CD4-positive, alpha-beta T cell treated with Interleukin-12 subunit alpha and Interleukin-12 subunit beta, for 1 hour (primary cell): Measurements from ENCODE around the gene PROSER1.
A peak's percentile ranks its signal among the peaks of the same experiment; 100 is the strongest.
"Not testable (repeated sequence)": the region's sequence is repeated elsewhere in the genome, so short reads cannot be mapped to it uniquely, and the experiment has no call there.

Source experiments
- DNase-seq: peaks from one replicate; pipeline ENCODE4 v3.0.0-alpha.2; 2020

Gene PROSER1

DNA sequence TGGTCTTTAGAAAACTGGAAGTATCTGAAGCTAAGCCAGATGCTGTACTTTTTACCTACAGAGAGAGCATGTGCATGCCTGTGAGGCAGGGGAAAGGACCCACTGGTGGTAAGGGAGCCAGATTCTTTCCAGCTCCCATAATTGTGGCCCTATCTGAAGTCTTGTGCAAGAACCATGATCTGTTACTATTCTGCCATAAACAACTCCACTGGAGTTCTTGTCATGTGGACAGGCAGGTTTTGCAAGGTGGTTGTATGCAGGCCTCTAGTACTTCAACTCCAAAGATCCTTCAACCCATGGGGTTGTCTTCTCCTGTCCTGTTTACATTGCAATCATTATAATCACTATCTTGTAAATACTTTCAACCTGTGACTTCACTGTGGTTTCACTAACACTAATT is 14.1 kb downstream of the PROSER1 start:
- DNase-seq, result no peak

DNA sequence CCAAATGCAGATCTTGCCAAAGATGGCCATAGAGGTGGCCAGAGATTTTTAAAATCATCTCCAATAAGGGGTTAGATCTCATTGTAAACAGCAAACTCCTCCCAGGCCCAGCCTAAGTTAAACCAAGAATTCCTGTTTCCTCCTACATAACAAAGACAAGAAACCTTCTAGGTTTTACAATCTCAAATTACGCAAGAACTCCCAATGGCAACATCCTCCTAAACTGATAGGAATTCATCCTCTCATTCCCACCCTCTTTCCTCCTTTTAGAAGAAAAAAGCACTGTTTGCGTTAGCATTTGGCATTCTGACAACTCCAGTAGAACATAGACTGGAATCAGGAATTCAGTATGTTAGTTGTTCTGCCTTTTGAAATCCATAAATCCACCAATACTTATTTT is 14.6 kb downstream of the PROSER1 start:
- DNase-seq, result no peak

DNA sequence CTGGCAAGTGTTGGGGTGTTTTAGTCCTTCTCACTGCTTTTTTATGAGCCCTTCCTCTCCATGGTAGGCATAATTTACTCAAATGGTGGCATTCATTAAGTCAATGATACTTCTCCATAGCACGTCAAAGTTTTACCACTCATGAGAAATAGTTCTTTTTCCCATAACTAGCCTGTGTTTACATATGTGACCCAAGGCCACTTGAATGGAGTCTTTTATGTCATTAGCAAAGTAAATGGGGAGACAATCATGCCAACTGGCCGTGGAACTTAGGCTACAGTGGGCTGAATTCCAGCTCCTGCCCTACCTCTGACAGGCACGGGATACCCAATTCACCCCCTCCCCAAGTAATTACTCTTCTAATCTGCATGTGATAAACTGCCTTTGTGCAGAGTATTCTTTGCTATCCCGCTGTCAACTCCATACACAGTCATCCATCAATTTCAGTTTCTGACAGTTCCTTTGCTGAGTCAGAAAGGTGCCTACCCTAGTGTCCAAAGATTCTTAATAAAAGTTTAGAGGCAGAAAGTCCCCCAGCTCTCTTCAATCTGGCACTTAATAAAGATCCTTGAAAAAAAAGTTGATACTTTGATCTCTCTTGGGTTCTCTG is 16.9 kb downstream of the PROSER1 start:
- DNase-seq, result no peak

DNA sequence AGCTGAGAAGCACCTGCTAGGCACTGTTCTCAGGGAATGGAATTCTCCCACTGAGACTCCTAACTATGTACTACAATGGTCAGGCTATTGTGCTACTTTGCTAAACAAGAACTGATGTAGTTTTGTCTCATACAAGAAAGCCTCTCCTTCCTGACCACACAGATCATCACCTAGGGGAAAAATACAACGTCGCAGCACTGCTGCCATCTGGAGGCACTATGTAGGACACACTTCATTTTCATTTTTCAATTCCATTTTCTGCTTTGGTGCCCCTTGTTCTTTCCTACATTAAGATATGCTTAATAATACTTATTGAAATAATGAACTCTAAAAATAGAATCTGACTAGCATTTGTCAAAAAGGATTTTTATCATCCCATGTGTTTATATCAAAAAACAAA is 21.1 kb downstream of the PROSER1 start:
- DNase-seq, result peak; percentile 24

DNA sequence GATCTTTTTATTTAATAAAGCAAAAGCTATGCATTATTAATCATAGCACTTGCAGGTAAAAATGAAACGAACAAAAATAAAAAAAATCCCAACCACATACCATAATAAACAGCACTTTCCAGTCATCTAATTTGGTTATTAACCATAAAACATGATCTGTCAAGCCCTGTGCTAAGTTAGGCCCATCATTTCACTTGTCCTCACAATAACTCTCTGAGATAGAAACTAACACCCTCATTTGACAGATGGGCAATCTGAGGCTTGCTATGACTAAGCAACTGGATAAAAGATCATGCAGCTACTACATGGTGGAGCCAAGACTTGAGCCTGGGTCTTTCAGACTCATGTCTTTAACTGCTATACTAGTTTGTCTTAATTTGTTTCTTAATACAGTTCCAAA is 21.8 kb downstream of the PROSER1 start:
- no peak for DNase-seq

DNA sequence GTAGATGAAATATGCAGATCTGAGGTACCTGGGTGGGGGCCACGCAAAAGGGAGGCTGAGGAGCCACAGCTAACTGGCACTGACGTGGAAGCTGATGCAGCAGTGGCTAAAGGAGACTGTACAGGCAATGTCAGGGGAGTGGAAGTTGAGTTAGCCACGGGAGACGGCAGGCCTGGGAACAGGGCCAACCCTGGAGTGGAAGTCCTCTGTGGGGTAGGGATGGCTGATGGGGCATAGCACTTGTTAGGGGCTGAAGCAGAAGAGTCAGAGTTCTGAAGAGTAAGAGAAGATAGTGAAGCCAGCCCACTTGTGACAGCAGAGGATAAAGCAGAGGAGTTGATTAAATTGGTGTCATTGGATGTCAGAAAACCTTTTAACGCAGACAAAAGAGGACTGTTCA is 24.4 kb downstream of the PROSER1 start:
- no peak for DNase-seq

DNA sequence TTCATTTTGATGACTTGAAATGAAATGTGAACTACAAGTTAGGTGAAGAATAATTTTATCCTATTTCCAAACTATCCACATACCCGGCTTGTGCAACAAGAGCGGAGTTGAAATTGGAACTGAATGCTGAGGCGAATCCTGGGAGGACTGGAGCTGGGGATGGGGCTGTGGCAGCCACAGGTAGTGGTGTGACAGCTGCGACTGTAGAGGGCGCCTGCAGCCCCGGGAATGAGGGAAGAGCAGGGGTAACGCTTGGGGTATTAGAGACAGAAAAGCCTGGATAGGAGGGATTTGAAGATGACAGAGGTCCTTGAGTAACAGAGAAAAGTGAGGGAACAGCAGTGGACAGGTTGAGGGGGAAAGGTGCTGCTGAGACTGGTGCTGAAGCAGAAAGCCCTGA is 25.3 kb downstream of the PROSER1 start:
- DNase-seq, result no peak

DNA sequence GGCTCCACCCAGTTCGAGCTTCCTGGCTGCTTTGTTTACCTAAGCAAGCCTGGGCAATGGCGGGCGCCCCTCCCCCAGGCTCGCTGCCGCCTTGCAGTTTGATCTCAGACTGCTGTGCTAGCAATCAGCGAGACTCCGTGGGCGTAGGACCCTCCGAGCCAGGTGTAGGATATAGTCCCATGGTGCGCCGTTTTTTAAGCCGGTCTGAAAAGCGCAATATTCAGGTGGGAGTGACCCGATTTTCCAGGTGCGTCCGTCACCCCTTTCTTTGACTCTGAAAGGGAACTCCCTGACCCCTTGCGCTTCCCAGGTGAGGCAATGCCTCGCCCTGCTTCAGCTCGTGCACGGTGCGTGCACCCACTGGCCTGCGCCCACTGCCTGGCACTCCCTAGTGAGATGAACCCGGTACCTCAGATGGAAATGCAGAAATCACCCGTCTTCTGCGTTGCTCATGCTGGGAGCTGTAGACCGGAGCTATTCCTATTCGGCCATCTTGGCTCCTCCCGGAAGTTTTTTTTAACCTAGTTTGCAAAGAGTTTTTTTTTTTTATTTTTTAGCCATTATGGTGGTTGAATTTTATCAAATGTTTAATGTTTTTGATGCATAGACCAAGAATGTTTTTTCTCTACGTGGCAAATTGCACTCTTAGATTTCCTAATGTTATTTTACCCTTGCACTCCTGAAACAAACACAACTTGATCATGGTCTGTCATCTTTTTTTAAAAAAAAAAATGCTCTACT is 31.3 kb downstream of the PROSER1 start:
- DNase-seq, result not testable (repeated sequence)

DNA sequence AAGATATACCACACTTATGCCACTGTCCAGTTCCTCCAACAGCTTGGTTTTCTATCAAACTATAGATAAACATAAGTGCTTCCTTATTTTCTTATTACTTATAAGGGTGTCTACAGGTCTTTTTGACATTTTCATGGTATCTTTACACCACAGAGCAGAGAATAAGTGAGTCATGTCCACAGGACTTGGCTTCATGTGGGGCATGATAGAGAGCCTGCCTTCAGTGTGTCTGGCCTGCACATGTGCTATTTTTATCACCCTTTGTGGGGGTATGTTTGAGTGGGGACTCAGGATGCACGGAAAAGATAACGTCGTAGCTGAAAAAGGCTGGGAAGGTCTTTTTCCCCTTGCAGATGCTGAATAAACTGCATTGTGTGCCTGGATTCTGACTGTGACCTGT is 39.1 kb downstream of the PROSER1 start:
- no peak for DNase-seq

DNA sequence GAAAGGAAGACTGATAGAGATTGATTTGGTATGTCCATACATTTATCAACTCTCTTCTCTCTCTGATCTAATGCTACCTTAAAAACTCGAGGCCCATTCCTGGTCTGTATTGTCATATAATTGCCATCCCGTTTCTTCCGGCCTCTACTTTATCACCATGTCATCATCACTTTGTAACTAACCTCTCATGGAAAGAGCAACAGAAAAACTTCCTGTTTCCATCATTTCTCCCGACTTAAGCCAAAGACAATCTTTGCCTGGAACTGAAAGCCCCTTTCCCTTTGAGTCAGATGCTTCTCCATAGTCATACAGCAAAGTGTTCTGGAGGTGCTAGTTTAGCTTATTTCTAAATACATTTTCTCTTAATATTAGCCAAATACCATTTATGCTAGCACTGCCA is 44.5 kb downstream of the PROSER1 start:
- DNase-seq, result no peak

DNA sequence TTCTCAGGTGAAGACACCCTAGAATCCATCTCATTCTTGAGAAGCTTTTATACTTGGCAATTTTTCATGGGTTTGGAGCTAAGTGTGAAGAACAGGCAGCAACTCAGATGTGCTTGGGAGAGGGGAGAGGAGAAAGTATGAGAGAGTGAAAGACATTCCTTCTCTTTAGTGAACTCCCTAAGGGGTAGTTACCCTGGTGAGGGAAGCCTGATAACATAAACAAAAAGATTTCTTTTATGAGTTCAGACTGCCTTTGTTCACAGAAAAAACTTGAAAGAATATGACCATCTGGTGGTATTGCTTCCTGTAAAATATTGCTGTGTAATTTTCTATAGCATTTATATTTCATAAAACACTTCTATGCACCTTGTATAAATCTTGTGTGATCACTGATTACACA is 47.2 kb downstream of the PROSER1 start, which contains the start of gene STOML3:
TSS of gene STOML3 (minus strand) at position 139 of the 400 bp plus-strand sequence. CDS start at position 29, 110 bp downstream.
- DNase-seq, result no peak

DNA sequence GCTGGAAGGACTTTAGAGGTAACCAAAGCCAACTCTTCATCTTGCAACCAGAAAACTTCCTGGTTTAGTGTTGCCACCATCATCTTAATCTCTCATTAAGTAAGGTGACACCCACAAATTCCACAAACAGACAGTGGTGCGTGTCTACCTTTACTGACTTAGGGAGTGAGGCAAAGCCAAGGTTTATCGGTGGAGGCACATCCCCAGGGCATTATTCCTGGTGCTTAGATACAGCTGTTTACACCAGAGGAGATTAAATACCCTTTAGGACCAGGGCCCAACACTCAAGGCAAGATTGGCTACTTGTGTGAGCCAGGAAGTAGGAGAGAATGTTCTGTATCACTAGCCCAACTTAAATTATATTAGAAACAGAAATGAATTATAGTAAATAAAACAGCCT is 56.8 kb downstream of the PROSER1 start:
- no peak for DNase-seq

DNA sequence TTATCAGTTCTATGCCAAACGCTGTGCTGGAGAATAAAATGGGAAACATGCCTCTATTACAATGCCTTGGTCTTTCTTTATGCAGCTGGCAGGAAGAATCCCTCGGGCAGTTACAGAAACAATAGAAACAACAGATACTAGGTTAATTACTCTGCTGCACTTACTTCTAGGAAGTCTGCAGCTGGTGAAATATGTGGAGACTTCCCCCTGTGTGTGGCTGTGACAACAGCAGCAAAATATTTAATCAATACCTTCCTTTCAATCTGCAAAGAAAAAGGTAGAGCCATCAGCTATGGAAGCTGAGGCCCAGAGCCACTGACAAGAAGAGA is 57.2 kb downstream of the PROSER1 start:
- no peak for DNase-seq

DNA sequence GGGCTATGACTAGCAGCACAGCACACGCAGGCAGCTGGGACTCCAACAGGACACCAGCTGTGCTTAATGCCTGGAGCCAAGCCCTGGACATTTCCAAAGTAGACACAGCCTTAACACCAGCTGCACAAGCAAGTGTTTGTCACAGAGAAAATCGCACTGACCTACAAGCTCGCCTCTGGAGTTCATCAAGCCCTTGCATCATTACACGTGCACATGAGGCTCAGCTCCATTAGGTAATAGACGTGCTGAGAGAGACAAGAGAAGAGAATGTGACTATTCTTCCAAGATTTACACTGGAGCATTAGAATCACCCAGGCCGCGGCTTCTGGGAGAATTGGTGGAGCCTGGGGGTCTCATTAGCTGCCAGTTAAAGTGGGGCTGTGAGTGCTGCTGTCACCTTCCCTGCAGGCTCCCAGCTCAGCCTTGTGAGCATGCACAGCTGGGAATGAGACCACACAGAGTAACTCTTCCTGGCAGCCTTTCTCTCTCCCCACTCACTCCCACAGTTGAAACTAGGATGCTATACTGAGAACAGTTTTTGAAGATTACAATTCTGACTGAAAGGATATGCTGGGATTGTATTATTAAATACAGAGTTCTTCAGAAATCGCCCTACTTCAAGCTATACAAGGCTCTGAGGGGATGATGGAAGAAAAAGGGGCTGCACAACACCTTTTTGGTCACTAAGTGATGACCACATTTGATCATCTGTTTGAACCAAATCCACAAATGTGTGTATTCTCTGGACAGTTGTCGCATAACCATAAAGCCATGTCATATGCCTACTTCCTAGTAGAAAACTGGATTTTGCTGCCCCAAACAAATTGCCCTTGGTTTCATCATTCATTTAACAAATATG is 57.8 kb downstream of the PROSER1 start:
- DNase-seq, result no peak

DNA sequence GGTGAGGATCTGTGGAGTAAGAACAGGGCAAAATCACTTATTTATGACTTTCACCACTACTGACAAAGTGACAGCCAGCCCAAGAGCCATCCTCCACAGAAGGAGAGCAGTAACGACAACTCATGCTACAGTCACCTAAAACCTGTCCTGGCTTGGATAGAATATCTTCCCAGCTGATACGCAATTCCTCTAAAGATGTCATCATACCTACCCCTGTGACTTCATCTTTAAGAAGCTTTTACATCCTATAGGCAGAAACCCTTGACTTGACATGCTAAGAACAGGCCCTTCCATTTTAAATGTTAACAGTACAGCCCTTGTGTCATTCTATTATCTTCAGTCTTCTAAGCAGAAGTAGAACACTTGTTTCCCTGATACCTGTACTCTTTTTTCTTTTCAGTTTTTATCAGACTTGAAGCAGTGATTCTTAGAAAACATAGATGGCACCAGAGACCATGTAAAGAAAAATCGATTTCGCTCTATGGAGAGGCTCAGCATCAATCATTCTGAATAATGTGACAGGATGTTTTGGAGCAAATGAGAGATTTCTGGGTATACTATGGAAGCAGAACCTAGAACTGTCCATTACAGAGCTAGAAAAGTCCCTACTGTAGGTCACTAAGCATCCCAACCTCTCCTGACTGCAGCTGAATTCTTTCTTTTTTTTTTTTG is 67.4 kb downstream of the PROSER1 start:
- no peak for DNase-seq

DNA sequence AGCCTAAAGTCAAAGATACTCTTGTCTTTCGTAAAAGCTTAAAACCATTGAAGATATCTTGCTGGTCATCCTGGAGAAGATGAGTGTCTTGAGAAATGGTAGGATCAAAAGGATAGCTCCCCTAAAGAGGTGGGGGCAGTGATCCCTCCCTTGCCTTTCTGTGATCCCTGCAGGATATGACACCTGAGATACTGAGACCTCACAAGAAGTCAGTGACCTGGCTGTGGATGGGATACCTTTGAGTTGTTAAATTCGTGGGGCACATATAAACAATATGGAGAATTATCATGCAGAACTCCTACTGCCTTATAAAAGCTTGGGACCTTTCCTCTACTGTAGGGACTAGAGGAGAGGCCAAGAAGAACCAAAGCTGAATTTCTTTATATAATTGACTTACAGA is 68.7 kb downstream of the PROSER1 start:
- no peak for DNase-seq

DNA sequence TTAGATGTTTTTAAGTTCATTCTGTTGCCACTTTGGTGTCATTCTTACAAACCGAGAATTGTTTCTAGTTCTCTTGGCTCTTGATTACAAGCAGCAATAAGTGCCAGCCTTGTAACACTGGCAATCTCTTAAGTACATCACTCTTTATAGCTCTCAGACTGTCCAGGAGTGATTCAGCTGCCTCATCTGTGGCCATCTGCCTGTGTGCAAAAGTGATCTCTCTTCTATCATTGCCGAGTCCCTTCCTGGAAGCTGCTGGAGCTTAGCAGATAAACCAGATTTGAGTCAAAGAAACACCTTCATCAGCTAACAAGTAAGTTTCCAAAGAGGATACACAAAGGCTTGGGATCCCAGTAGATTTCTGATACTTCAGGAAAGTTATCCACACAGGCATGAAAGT is 70.4 kb downstream of the PROSER1 start:
- DNase-seq, result no peak

DNA sequence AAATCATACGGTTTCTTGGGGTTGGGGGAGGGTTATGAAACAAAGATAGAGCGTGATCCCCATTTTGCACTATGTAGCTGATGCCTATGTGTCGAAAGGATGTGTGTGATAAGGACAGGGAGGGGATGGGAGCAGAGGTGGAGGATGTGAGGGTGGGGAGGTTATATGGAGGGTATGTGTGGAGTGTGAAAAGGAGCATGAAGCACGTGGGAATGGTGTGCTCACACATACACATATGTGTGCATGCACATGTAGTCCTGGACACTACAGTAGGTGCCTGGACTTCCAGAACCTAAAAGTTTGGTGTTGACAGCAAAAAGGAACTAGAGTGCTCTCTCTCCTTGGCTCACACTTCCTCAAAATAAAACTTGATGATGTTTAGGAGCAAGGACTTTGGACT is 72.6 kb downstream of the PROSER1 start:
- DNase-seq, result no peak

DNA sequence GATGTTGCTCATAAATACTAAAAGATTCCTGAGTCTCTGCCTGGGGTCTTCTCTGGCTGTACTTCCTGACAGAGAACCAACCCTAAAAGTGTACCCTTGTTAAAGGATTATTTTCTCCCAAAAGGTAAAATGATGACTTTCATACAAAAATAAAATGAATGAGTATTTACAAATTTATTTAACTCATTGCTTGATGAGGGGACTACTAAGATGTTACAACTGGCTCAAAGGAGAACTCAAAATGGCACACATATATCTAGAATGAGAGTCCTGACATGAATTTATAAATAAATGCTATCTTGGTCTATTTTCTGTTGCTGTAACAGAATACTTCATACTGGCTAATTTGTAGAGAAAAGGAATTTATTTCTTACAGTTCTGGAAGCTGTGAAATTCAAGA is 77.7 kb downstream of the PROSER1 start:
- no peak for DNase-seq
